HEK293T (cell line): ENCODE data around the gene ZC3H6.
"Not testable (repeated sequence)": the region's sequence is repeated elsewhere in the genome, so short reads cannot be mapped to it uniquely, and the experiment has no call there.

Experiments used
- CTCF ChIA-PET: fragments of 350-600 bp; formaldehyde crosslinking; extraction: SDS; loops from one replicate; lab custom pipeline; 2021; ENCODE audit warnings: antibody characterized with exemption, inconsistent platforms; lab: Yijun Ruan, JAX
- POLR2A ChIA-PET: fragments of 350-600 bp; formaldehyde crosslinking; extraction: SDS; loops from one replicate; lab custom pipeline; 2020; ENCODE audit warnings: antibody characterized with exemption, inconsistent platforms; lab: Yijun Ruan, JAX
- DNase-seq: peaks from one replicate; pipeline ENCODE4 v3.0.0; 2012; ENCODE audit warnings: mixed read lengths; ENCODE audit errors: extremely low spot score
- ARNT ChIP-seq: fragments of 450-650 bp; IDR thresholded peaks from 2 replicates; pipeline ENCODE4 v1.6.1; 2017; ENCODE audit warnings: mild to moderate bottlenecking
- BHLHE40 ChIP-seq: fragments of 450-650 bp; IDR thresholded peaks from 2 replicates; pipeline ENCODE4 v1.6.1; 2016; ENCODE audit warnings: mild to moderate bottlenecking, moderate library complexity, borderline replicate concordance
- CTBP1 ChIP-seq: fragments of 450-650 bp; IDR thresholded peaks from 2 replicates; pipeline ENCODE4 v1.6.1; 2016; ENCODE audit warnings: borderline replicate concordance
- ELF4 ChIP-seq: fragments of 450-650 bp; IDR thresholded peaks from 2 replicates; pipeline ENCODE4 v1.6.1; 2017; ENCODE audit warnings: antibody characterized with exemption
- FOXA1 ChIP-seq: fragments of 450-650 bp; IDR thresholded peaks from 2 replicates; pipeline ENCODE4 v1.6.1; 2016; ENCODE audit warnings: mild to moderate bottlenecking
- FOXK2 ChIP-seq: fragments of 450-650 bp; IDR thresholded peaks from 2 replicates; pipeline ENCODE4 v1.6.1; 2016; ENCODE audit warnings: mild to moderate bottlenecking
- L3MBTL2 ChIP-seq: fragments of 450-650 bp; conservative IDR thresholded peaks from 2 replicates; pipeline ENCODE4 v1.6.1; 2016; ENCODE audit warnings: mild to moderate bottlenecking
- LEF1 ChIP-seq: fragments of 450-650 bp; IDR thresholded peaks from 2 replicates; pipeline ENCODE4 v1.6.1; 2017; ENCODE audit warnings: mild to moderate bottlenecking, borderline replicate concordance
- NFRKB ChIP-seq: fragments of 450-650 bp; IDR thresholded peaks from 2 replicates; pipeline ENCODE4 v1.6.1; 2016; ENCODE audit warnings: mild to moderate bottlenecking, moderate library complexity
- PKNOX1 ChIP-seq: fragments of 450-650 bp; IDR thresholded peaks from 2 replicates; pipeline ENCODE4 v1.6.1; 2016
- SP1 ChIP-seq: fragments of 450-650 bp; IDR thresholded peaks from 2 replicates; pipeline ENCODE4 v1.6.1; 2017
- SUZ12 ChIP-seq: fragments of 450-650 bp; IDR thresholded peaks from 2 replicates; pipeline ENCODE4 v1.6.1; 2016; ENCODE audit warnings: mild to moderate bottlenecking
- TARDBP ChIP-seq: fragments of 450-650 bp; IDR thresholded peaks from 2 replicates; pipeline ENCODE4 v1.6.1; 2016
- ZNF384 ChIP-seq: fragments of 450-650 bp; IDR thresholded peaks from 2 replicates; pipeline ENCODE4 v1.6.1; 2016

Gene ZC3H6

GRCh38 chr2:112345030-112346027 lies 69.9 kb downstream of the ZC3H6 start:
- TF ChIP-seq SUZ12: no peak
- TF ChIP-seq BHLHE40: no peak
- TF ChIP-seq ELF4: no peak
- no peak for TF ChIP-seq LEF1
- no peak for TF ChIP-seq NFRKB
- no peak for TF ChIP-seq PKNOX1
- no peak for TF ChIP-seq ARNT
- no peak for TF ChIP-seq FOXA1
- TF ChIP-seq CTBP1: no peak
- no peak for TF ChIP-seq L3MBTL2
- no peak for TF ChIP-seq ZNF384
- no peak for TF ChIP-seq TARDBP
- no peak for TF ChIP-seq FOXK2
- no peak for TF ChIP-seq SP1
- ChIA-PET CTCF (no interaction called here), POLR2A (no interaction called here)
- no peak for DNase-seq

- DNase-seq, POLR2A ChIA-PET, CTCF ChIA-PET: not testable (repeated sequence)
Observed at GRCh38 chr2:112352292-112352691, 76.9 kb downstream of the ZC3H6 start.

- DNase-seq, POLR2A ChIA-PET, CTCF ChIA-PET: not testable (repeated sequence)
Observed at GRCh38 chr2:112352809-112353603, 77.6 kb downstream of the ZC3H6 start.

GRCh38 chr2:112354335-112354734 lies 78.9 kb downstream of the ZC3H6 start:
- POLR2A ChIA-PET, DNase-seq, CTCF ChIA-PET: not testable (repeated sequence)

GRCh38 chr2:112360055-112360454 lies 84.7 kb downstream of the ZC3H6 start:
- CTCF ChIA-PET: interaction anchor here (0.6 kb wide), 1 partner anchor 16 kb away, joined by 3 read pairs; no protein-coding TSS in a partner anchor
- DNase-seq, POLR2A ChIA-PET: not testable (repeated sequence)
